Activated CD4-positive, alpha-beta T cell treated with anti-CD3 and anti-CD28 coated beads for 36 hours (primary cell): ENCODE results near the gene SLC6A11. TPM values are rescaled to one million over a fixed set of nuclear protein-coding genes. Genes with fewer than 3 reads are reported as not detected.

Experiments used
- ATAC-seq: fragments of 200-7000 bp; cut with Tn5 transposase; one replicate; pipeline ENCODE4 v1.10.0; 2021; ENCODE audit warnings: mild to moderate bottlenecking, moderate library complexity
- CTCF ChIA-PET: fragments of 350-600 bp; sonication (Branson Sonifier 250); formaldehyde crosslinking; loops from one replicate; lab custom pipeline; 2021; ENCODE audit warnings: antibody characterized with exemption; lab: Charles Lee
- POLR2A ChIA-PET: fragments of 350-600 bp; sonication (Branson Sonifier 250); formaldehyde crosslinking; loops from one replicate; lab custom pipeline; 2021; ENCODE audit warnings: antibody characterized with exemption, inconsistent platforms; lab: Charles Lee
- DNase-seq: peaks from one replicate; pipeline ENCODE4 v3.0.0-alpha.2; 2020
- H3K27ac Mint-ChIP-seq: one replicate; pipeline ENCODE4 v1.8.0; 2021; ENCODE audit warnings: mixed read lengths
- H3K27me3 Mint-ChIP-seq: one replicate; pipeline ENCODE4 v1.8.0; 2021; ENCODE audit warnings: mixed read lengths
- H3K36me3 Mint-ChIP-seq: one replicate; pipeline ENCODE4 v1.8.0; 2021; ENCODE audit warnings: low read depth, mixed read lengths
- H3K4me1 Mint-ChIP-seq: one replicate; pipeline ENCODE4 v1.8.0; 2021; ENCODE audit warnings: mixed read lengths
- H3K4me3 Mint-ChIP-seq: one replicate; pipeline ENCODE4 v1.8.0; 2021; ENCODE audit warnings: mild to moderate bottlenecking, moderate library complexity, mixed read lengths
- H3K9me3 Mint-ChIP-seq: one replicate; pipeline ENCODE4 v1.8.0; 2021; ENCODE audit warnings: low read depth, mixed read lengths
- intact Hi-C, 2 experiments: fragments of 100-400 bp; cut with DNase I in 1 of 2; cut with micrococcal nuclease in 1 of 2; formaldehyde crosslinking; loops; one replicate each; pipeline versions ENCODE4 v1.14.2 to v1.15.1; 2022 to 2024; cut with DNase I, micrococcal nuclease
- total RNA-seq, 2 experiments: library from RNA; stranded (reverse); gene quantifications; one replicate each; pipeline ENCODE4 v1.2.3, GENCODE V29; 2021

The SLC6A11 gene
- total RNA-seq, 2 experiments from 2014 or later = not detected

DNA sequence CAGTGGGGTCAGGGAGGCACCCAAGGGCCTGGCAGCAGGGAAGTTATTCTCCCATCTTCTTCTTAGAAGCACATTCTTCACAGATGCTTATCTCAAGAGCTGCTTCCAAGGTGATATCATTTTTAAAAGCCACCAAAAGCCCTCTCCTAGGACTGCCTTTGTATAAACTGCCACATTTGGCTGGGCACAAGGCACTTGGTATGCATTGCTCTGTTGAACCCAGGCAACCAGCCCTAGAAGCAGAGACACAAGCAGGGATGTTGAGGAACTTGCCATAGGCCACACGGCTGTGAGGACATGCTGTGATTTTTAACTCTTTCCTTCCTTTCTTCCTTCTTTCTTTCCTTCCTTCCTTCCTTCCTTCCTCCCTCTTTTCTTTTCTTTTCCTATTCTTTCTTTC lies 169.2 kb downstream of the SLC6A11 start:
- POLR2A ChIA-PET = no interaction called here
- CTCF ChIA-PET = no interaction called here
- DNase-seq (no peak), ATAC-seq (no peak)
- Mint-ChIP-seq H3K27me3 (peaks cover 19% of the 10 kb centered on the region), H3K36me3 (no peaks in the 10 kb centered on the region), H3K4me1 (no peaks in the 10 kb centered on the region), H3K4me3 (no peak overlapping the region), H3K9me3 (no peaks in the 10 kb centered on the region), H3K27ac (no peak overlapping the region)
- intact Hi-C loops = no loop called here

DNA sequence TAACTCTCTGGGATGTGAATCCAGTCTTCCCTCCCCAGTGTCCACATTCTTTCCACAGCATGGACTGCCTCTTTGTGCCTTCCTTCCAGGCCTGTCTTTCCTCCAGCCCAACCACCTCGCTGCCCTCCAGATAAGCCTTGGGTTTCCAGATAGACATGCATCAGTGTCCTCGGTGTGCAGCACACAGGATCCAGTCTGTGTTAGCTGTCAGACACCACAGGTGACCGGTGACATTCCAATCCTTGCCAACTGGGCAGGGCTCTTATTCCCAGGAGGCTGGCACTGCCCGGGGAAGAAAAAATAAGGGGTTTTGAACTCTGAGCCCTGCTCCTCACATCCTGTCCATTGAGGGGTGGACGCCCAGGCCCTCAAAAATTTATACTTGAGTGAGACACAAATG lies 170.6 kb downstream of the SLC6A11 start:
- no peaks in the 10 kb centered on the region for H3K9me3 Mint-ChIP-seq
- ChIA-PET CTCF (interaction anchor here (0.5 kb wide), 1 partner anchor 94 kb away, joined by 3 read pairs; no protein-coding TSS in a partner anchor), POLR2A (no interaction called here)
- H3K4me1 Mint-ChIP-seq = no peaks in the 10 kb centered on the region
- no peaks in the 10 kb centered on the region for H3K36me3 Mint-ChIP-seq
- intact Hi-C loops = no loop called here
- no peak overlapping the region for H3K27ac Mint-ChIP-seq
- H3K4me3 Mint-ChIP-seq = no peak overlapping the region
- DNase-seq = no peak
- H3K27me3 Mint-ChIP-seq = peaks cover 27% of the 10 kb centered on the region
- no peak for ATAC-seq

DNA sequence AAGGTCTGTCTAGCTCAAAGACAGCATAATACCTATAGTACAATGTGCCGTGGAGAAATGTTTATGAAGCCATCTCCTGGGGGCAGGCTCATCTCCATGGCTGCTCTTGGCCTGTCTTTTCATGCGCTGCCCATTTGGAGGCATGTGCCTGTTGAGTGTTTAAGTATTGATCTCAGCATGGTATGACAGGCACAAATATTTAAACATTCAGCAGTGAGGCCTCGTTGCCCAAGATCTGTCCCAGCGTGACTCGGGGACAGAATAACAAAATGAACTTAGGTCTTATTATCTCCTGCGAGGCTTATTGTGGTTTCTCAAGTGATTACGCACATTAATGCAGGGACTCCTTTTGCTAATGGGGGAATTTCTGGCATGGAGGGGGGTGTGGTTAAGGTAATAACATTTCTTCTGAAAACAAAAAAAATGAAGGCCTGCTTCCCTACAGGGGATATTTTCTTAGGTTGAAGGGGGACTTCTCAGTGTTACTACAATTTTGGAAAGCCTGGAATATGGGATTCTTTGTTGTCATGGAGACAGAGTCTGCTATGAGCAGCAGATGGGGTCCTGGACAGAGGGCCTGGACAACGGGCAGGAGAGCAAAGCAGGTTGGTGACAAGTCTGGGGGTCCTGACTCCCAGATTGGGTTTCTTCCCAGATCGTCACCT lies 172.1 kb downstream of the SLC6A11 start:
- DNase-seq (no peak), ATAC-seq (no peak)
- ChIA-PET CTCF (no interaction called here), POLR2A (no interaction called here)
- H3K4me1 Mint-ChIP-seq = peaks cover 5% of the 10 kb centered on the region
- H3K36me3 Mint-ChIP-seq = no peaks in the 10 kb centered on the region
- intact Hi-C loops = no loop called here
- H3K27me3 Mint-ChIP-seq = peaks cover 28% of the 10 kb centered on the region
- H3K27ac Mint-ChIP-seq = no peak overlapping the region
- no peaks in the 10 kb centered on the region for H3K9me3 Mint-ChIP-seq
- no peak overlapping the region for H3K4me3 Mint-ChIP-seq

DNA sequence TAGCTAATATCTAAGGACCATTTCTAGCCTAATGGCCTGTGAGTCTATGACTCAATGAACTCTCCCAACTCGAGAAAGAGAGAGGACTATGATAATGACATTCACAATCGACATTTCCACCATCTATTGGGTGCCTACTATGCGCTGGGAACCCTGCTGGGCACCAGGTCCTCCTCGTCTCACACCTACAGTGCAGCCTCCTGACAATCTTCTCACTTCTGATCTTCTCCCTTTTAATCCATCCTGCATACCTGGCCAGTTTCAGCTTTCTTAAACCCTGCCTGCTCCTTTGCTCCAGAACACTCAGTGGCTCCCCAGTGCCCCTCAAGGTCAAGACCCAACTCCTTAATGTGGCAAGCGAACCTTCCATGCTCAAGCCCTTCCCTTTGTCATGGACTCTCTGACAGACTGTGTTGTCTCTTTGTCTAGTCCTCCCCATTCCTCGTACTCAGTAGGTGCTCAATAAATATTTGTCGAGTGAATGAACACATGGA lies 173.0 kb downstream of the SLC6A11 start:
- ChIA-PET CTCF (no interaction called here), POLR2A (no interaction called here)
- no peak for ATAC-seq
- H3K27ac Mint-ChIP-seq = no peak overlapping the region
- H3K4me3 Mint-ChIP-seq = no peak overlapping the region
- intact Hi-C loops = no loop called here
- H3K36me3 Mint-ChIP-seq = no peaks in the 10 kb centered on the region
- H3K27me3 Mint-ChIP-seq = peaks cover 33% of the 10 kb centered on the region
- DNase-seq = no peak
- no peaks in the 10 kb centered on the region for H3K9me3 Mint-ChIP-seq
- H3K4me1 Mint-ChIP-seq = peaks cover 5% of the 10 kb centered on the region

Other genes with a start within 250 kb of the SLC6A11 start
- not detected for gene SLC6A1, start 176.5 kb downstream of the SLC6A11 start, total RNA-seq